RWPE1 (cell line): ENCODE measurements around the gene OR51E1.

Experiments
- CTCF ChIA-PET: fragments of 350-600 bp; sonication (Branson Sonifier 250); formaldehyde crosslinking; extraction: SDS; loops from one replicate; lab custom pipeline; 2021; lab: Yijun Ruan, JAX
- POLR2A ChIA-PET: fragments of 400-600 bp; formaldehyde crosslinking; extraction: SDS; loops from one replicate; lab custom pipeline; 2020; ENCODE audit warnings: antibody characterized with exemption; ENCODE audit not compliant: low non-redundant PET; lab: Yijun Ruan, JAX
- DNase-seq: peaks from one replicate; pipeline ENCODE4 v3.0.0; 2012; ENCODE audit warnings: low spot score
- H3K27ac ChIP-seq: fragments of 450-650 bp; 2 replicates; pipeline ENCODE4 v1.5.1; 2017
- CTCF ChIP-seq: fragments of 450-650 bp; conservative IDR thresholded peaks from 2 replicates; pipeline ENCODE4 v1.5.1; 2017; ENCODE audit warnings: low read depth, mild to moderate bottlenecking

Gene OR51E1

DNA sequence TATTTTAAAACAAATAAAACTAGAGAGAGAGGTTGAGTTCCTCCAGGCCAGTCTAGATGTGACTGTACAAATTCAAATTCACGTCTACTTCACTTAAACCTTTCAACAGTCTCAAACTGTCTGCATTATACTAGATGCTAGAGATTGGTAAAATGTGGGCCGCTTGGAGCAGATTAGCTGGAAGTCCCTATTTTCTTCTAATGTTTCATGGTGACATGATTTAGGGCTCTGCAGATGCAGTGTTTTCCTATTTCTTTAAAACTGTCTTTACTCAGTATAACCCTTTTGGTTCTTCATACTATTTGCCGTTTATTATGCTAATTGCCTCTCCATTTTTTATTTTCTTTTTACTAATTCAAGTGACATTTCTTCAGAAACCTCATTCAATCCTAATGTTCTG, 20.4 kb downstream of the OR51E1 start:
- CTCF ChIA-PET: no interaction called here

GRCh38 chr11:4664786-4665185, 21.0 kb downstream of the OR51E1 start:
- DNase-seq: no peak
- no peak for TF ChIP-seq CTCF
- CTCF ChIA-PET: no interaction called here
- POLR2A ChIA-PET: no interaction called here
- no peak overlapping the region for H3K27ac ChIP-seq

More for the DNA sequence above, 20.4 kb downstream of the OR51E1 start:
- DNase-seq: no peak
- POLR2A ChIA-PET: no interaction called here
- H3K27ac ChIP-seq: no peak overlapping the region
- no peak for TF ChIP-seq CTCF

DNA sequence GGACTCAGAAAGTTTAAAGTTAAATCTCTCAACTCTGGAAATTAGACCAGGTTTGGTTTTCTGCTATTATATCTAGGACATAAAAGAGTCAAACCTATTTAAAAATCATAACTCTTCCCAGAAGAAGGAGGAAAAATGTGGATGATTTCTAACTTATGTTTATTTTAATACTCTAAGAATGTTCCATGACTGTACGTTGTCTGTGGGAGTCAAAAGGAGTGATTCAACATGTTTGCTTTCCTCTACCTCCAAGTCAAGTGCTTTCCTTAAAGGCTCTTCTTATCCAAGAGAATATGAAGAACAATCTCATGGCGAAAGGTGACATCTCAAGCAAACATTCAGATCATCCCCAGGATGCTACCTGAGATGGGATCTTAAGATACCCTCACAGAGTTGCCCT, 21.6 kb downstream of the OR51E1 start:
- POLR2A ChIA-PET: no interaction called here
- no peak for TF ChIP-seq CTCF
- H3K27ac ChIP-seq: no peak overlapping the region
- no peak for DNase-seq
- CTCF ChIA-PET: no interaction called here

GRCh38 chr11:4671741-4672140, 28.0 kb downstream of the OR51E1 start:
- POLR2A ChIA-PET: no interaction called here
- DNase-seq: no peak
- H3K27ac ChIP-seq: no peak overlapping the region
- CTCF ChIA-PET: no interaction called here
- TF ChIP-seq CTCF: no peak

GRCh38 chr11:4672470-4672869, 28.7 kb downstream of the OR51E1 start:
- no peak for TF ChIP-seq CTCF
- CTCF ChIA-PET: interaction anchor here (0.7 kb wide), 1 partner anchor 44 kb away, joined by 4 read pairs; no protein-coding TSS in a partner anchor
- POLR2A ChIA-PET: no interaction called here
- no peak for DNase-seq
- no peak overlapping the region for H3K27ac ChIP-seq

- no peak for DNase-seq
- no peak overlapping the region for H3K27ac ChIP-seq
- ChIA-PET POLR2A (no interaction called here), CTCF (no interaction called here)
- TF ChIP-seq CTCF: no peak
Observed at GRCh38 chr11:4673781-4674180, 30.0 kb downstream of the OR51E1 start.

- POLR2A ChIA-PET: no interaction called here
- TF ChIP-seq CTCF: no peak
- no peak overlapping the region for H3K27ac ChIP-seq
- no peak for DNase-seq
- CTCF ChIA-PET: no interaction called here
Observed at GRCh38 chr11:4677948-4678347, 34.2 kb downstream of the OR51E1 start.
